ENCODE measurements around the gene LRRIQ4. TPM values are rescaled to one million over a fixed set of nuclear protein-coding genes. Genes with fewer than 3 reads are reported as not detected.

LRRIQ4 gene
- total RNA-seq, 6 experiments from 2014 or later = not detected

GRCh38 chr3:169827712-169828111, 15.0 kb downstream of the LRRIQ4 start:
- Histone ChIP-seq H3K27me3 (no peaks in the 10 kb centered on the region), H3K27ac (no peak overlapping the region), H3K4me1 (no peaks in the 10 kb centered on the region), H3K36me3 (no peaks in the 10 kb centered on the region), H3K4me3 (no peak overlapping the region), H3K9me3 (no peaks in the 10 kb centered on the region)
- 35% methylated on average over 3 of the region's 4 CpGs for WGBS (ENCODE audit: insufficient coverage, low coverage, low lambda C conversion rate, missing lambda C conversion rate)
- TF ChIP-seq CTCF (IDR thresholded peaks at IDR 0.05) = no peak
- intact Hi-C loops (cut with DNase I) = no loop called here
- no peak for DNase-seq
- ATAC-seq = no peak

- 78% methylated on average over 1 of the region's 1 CpG for WGBS (ENCODE audit: insufficient coverage, low coverage, low lambda C conversion rate, missing lambda C conversion rate)
- Histone ChIP-seq H3K27ac (no peak overlapping the region), H3K4me3 (no peak overlapping the region), H3K9me3 (no peaks in the 10 kb centered on the region), H3K27me3 (no peaks in the 10 kb centered on the region), H3K36me3 (no peaks in the 10 kb centered on the region), H3K4me1 (no peaks in the 10 kb centered on the region)
- DNase-seq (no peak), ATAC-seq (no peak)
- no peak for TF ChIP-seq CTCF (IDR thresholded peaks at IDR 0.05)
- no peak for TF ChIP-seq POLR2A (IDR thresholded peaks at IDR 0.05)
- intact Hi-C loops (cut with DNase I) = no loop called here
These were observed 22.9 kb downstream of the LRRIQ4 start for GRCh38 chr3:169835533-169835932.

- H3K27ac ChIP-seq = no peak overlapping the region
- TF ChIP-seq POLR2A (IDR thresholded peaks at IDR 0.05) (no peak), CTCF (IDR thresholded peaks at IDR 0.05) (no peak)
- H3K4me3 ChIP-seq = no peak overlapping the region
- no peaks in the 10 kb centered on the region for H3K9me3 ChIP-seq
- DNase-seq (no peak), ATAC-seq (no peak)
- H3K4me1 ChIP-seq = no peaks in the 10 kb centered on the region
- intact Hi-C loops (cut with DNase I) = no loop called here
- no peaks in the 10 kb centered on the region for H3K36me3 ChIP-seq
- H3K27me3 ChIP-seq = no peaks in the 10 kb centered on the region
- 76% methylated on average over 4 of the region's 5 CpGs for WGBS (ENCODE audit: insufficient coverage, low coverage, low lambda C conversion rate, missing lambda C conversion rate)
These were observed 23.6 kb downstream of the LRRIQ4 start for GRCh38 chr3:169836078-169836941.

GRCh38 chr3:169836942-169837275, 24.2 kb downstream of the LRRIQ4 start:
- no peak for ATAC-seq
- Histone ChIP-seq H3K4me1 (no peaks in the 10 kb centered on the region), H3K27ac (no peak overlapping the region), H3K4me3 (no peak overlapping the region), H3K36me3 (no peaks in the 10 kb centered on the region), H3K27me3 (no peaks in the 10 kb centered on the region), H3K9me3 (no peaks in the 10 kb centered on the region)
- 95% methylated on average over 3 of the region's 3 CpGs for WGBS (ENCODE audit: insufficient coverage, low coverage, low lambda C conversion rate, missing lambda C conversion rate)
- DNase-seq = no peak
- intact Hi-C loops (cut with DNase I) = no loop called here
- TF ChIP-seq CTCF (IDR thresholded peaks at IDR 0.05) (no peak), POLR2A (IDR thresholded peaks at IDR 0.05) (no peak)
